HG03558 (cell line): ENCODE results near the gene TBXA2R.
"Not testable (repeated sequence)": the region's sequence is repeated elsewhere in the genome, so short reads cannot be mapped to it uniquely, and the experiment has no call there.

Source experiments
- ATAC-seq: cut with Tn5 transposase; IDR thresholded peaks from one replicate; pipeline ENCODE4 v1.9.1; 2021; ENCODE audit warnings: moderate number of reproducible peaks; ENCODE audit not compliant: unreplicated experiment; ENCODE audit errors: extremely low read depth

The TBXA2R gene

DNA sequence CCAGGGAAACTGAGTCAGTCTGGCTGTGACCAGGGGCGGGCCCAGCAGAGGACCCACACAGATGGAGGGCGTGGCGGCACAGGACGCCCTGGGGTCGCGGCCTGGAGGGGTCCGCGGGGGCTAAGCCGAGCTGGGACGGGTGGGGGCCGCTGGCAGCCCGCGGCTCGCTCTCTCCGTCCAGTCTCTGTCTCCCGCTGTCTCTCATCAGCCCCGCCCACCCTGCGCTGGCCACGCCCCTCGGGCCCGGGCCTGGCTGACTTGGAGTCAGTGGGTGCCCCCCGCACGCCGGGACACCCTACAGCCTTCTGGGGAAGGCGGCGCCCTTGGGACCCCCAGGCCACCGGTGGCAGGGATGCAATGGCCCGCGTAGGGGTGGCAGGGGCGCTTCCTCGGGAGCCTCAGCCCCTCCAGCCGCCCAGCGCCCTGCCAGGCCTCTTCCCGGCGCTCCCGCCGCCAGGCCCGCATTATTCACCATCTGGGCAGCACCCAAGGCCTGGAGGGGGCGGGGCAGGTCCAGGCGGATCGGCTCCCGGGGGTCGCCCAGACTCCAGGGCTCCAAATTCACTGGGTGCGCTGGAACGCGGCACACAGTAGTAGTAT lies at the start of gene TBXA2R:
TSS of gene TBXA2R (minus strand) at position 186 of the 600 bp plus-strand sequence. CDS start 6,241 bp downstream, outside the sequence.
- ATAC-seq, result no peak

GRCh38 chr19:3656073-3656746 lies 49.5 kb upstream of the TBXA2R start:
- no peak for ATAC-seq

- ATAC-seq, result no peak
These were observed 48.9 kb upstream of the TBXA2R start for GRCh38 chr19:3655402-3656072.

GRCh38 chr19:3653865-3654513 lies 47.3 kb upstream of the TBXA2R start:
- ATAC-seq, result no peak

DNA sequence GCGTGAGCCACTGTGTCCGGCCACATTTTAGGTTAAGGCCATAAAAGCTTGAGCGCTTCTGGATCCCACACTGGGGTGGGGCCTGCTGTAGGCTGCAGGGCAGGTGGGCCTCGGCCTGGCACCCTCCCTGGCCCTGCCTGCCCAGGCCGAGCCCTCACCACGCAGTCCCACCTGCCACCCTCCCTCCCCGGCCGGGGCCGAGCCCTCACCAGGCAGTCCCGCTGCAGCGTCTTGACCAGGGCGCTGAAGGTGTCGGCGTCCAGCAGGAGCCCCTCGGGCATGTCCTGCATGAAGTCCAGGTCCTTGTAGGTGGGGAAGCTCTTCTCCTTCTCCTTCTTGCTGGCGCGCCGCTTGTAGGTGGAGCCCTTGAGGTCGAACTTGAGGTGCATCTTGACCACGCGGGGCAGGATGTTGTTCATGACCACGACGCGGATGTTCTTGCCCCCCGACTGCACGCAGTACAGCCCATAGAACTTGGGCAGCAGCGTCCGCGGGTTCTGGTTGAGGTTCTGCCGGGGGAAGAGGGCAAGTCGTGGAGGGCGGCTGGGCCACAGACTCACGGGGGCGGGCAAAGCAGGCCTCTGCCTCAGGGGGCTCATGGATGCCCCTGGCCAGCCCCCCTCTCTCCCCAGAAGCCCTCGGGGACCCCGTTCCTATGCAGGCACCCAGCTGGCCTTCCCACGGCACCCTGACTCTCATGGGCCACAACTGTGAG lies 46.6 kb upstream of the TBXA2R start:
- ATAC-seq, result no peak

DNA sequence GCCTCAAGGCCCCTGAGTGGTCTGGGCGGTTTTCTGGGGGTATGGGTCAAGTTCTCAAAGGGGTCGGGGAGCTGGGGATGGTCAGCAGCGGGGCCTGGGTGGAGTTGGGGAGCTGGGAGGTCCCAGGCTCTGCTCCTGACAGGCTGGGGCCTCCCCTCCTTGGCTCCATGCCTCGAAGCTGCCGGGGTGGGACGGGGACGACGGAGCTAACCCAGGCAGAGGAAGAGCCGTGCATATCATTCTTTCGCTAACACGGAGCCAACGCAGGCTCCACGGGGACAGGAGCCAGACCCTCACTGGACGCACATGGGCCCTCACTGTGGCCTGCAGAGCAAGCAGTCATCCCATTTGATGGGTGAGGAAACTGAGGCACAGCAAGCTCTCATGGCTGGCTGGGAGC lies 45.7 kb upstream of the TBXA2R start:
- no peak for ATAC-seq

DNA sequence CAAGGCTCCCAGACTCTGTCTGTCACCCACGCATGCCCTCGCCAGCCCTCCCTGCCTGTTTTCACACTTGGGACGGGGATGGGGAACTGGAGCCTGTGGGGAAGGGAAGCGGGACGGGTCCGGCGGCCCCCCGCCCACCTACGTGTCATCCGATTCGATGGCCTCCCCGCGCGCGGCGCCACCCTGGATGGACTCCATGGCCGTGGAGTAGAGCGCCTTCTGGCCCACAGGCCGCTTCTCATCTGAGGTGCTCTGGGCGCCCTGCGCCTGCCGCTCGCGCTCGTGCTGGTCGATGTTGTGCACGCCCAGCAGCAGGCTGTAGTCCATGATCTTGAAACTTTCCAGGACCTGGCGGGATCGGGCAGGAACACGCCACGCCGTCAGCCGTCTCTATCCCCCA lies 45.0 kb upstream of the TBXA2R start:
- no peak for ATAC-seq

- no peak for ATAC-seq
These were observed 43.2 kb upstream of the TBXA2R start for GRCh38 chr19:3649888-3650287.

DNA sequence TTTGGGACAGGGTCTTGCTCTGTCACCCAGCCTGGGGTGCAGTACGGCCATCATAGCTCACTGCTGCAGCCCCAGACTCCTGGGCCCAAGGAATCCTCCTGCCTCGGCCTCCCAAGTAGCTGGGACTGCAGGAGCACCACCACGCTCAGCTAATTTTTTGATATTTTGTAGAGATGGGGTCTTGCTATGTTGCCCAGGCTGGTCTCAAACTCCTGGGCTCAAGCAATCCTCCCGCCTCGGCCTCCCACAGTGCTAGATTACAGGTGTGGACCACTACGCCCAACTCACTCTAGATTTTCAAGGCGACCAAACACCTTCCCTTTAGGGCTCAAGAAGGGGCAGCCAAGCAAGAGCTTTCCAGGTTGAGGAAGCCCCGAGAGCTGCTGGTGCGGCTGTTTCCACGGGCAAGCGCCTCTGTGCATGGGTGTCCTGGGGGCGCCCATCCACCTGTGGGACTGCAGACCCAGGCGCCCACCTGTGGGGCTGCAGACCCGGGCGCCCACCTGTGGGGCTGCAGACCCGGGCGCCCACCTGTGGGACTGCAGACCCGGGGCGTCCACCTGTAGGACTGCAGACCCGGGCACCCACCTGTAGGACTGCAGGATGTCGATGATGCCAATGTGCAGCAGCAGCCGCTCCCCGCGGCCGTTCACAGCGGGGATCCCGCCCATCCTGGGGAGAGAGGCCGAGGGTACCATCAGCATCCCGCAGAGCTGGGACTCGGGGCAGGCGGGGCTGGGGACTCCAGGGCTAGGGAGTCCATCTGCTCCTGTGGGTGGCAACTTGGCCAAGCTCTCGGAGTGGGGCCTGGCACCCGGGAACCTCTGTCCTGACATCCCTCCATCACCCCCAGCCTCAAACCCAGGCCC lies 41.6 kb upstream of the TBXA2R start:
- ATAC-seq, result no peak

- ATAC-seq, result not testable (repeated sequence)
These were observed 40.4 kb upstream of the TBXA2R start for GRCh38 chr19:3647102-3647501.

DNA sequence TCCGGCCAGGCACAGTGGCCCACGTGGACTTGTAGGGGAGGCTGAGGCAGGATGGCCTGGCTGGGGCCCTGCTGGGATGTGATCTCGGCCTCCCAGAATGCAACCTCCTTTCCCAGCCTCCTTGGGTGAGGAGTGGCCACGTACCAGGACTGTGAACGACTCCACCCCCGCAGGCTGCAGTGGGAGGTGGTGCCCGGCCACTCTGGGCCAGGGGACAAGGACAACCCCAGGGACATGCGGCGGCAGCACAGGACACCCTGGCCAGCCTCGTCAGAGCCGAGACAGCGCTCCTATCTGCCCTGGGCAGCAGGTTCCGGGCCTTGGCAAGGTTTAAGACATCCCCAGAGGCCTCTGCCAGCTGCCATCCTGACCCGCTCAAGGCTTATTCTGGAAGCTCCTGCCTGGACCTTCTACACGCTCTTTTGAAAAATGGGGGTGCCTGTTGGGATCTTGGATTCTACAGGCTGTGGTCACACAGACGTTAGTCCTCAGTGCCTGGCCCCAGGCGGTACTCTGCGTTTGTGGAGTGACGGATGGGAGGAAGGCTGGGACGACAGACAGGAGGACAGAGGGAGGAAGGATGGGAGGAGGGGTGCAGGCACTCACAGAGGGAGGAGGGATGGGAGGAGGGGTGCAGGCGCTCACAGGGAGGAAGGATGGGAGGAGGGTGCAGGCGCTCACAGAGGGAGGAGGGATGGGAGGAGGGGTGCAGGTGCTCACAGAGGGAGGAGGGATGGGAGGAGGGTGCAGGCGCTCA lies 39.8 kb upstream of the TBXA2R start:
- no peak for ATAC-seq

- no peak for ATAC-seq
These were observed 39.1 kb upstream of the TBXA2R start for GRCh38 chr19:3645726-3646125.

- ATAC-seq, result no peak
These were observed 38.4 kb upstream of the TBXA2R start for GRCh38 chr19:3645067-3645396.

- no peak for ATAC-seq
These were observed 37.8 kb upstream of the TBXA2R start for GRCh38 chr19:3644351-3645066.

- ATAC-seq, result no peak
These were observed 37.1 kb upstream of the TBXA2R start for GRCh38 chr19:3643674-3644313.

DNA sequence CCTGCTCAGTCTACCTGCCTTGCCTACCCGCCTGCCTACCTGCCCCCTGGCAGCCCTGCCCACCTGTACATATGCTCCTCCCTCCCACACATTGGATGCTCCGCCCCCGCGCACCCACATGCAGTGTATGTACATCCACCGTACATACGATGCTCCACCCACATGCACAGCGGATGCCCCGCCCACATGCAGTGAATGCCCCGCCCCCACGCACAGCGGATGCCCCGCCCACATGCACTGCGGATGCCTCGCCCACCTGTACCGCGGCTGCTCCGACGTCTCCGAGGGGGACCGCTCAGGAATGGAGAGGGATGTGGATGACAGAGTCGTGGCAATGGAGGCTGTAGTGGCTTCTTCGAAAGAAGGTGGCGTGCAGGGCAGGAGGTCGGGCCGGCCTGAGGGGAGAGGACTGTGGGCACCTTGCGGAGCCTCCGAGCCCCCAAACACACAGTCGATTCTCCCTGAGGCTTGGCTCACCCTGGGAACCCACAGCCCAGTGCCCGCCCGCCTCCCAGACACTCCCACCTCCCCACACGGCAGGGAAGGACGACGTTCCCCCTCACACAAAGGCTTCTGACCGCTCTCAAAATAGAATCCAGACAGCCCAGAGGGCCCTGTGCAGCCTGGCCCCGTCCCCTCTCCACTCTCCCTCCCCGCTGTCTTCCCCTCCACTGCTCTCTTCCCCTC lies 36.5 kb upstream of the TBXA2R start:
- no peak for ATAC-seq

- ATAC-seq, result no peak
These were observed 35.6 kb upstream of the TBXA2R start for GRCh38 chr19:3642296-3642695.
